Astrocyte (in vitro differentiated cells and primary cell): ENCODE measurements around the gene FUCA1. TPM values are rescaled to one million over a fixed set of nuclear protein-coding genes. Genes with fewer than 3 reads are reported as not detected.

Source experiments
- DNase-seq: peaks from one replicate; pipeline ENCODE4 v3.0.0-alpha.2; 2010; ENCODE audit warnings: low read depth
- FAIRE-seq: peaks from 2 replicates; lab custom pipeline; 2011; peaks lifted over from hg19 to GRCh38; lab: Jason Lieb, UNC
- H2AFZ ChIP-seq: 2 replicates; pipeline ENCODE4 v1.6.0; 2012; ENCODE audit warnings: low read depth, low read length, inconsistent platforms
- H3K27ac ChIP-seq: 2 replicates; pipeline ENCODE4 v1.5.1; 2011; ENCODE audit warnings: low read depth, low read length, inconsistent platforms
- H3K27me3 ChIP-seq: 2 replicates; pipeline ENCODE4 v1.6.0; 2011; ENCODE audit warnings: low read length, inconsistent platforms; ENCODE audit not compliant: insufficient read depth
- H3K36me3 ChIP-seq: 2 replicates; pipeline ENCODE4 v1.5.1; 2011; ENCODE audit warnings: low read length, inconsistent platforms; ENCODE audit not compliant: insufficient read depth
- H3K4me1 ChIP-seq: 2 replicates; pipeline ENCODE4 v1.5.1; 2011; ENCODE audit warnings: low read length, inconsistent platforms; ENCODE audit not compliant: insufficient read depth
- H3K4me2 ChIP-seq: 2 replicates; pipeline ENCODE4 v1.6.0; 2012; ENCODE audit warnings: low read length, inconsistent platforms
- H3K4me3 ChIP-seq: 2 replicates; pipeline ENCODE4 v1.5.1; 2011; ENCODE audit warnings: low read depth, mild to moderate bottlenecking, low read length, inconsistent platforms; ENCODE audit not compliant: insufficient read depth
- H3K79me2 ChIP-seq: 2 replicates; pipeline ENCODE4 v1.6.0; 2012; ENCODE audit warnings: mild to moderate bottlenecking, low read length, inconsistent platforms; ENCODE audit not compliant: insufficient read depth
- H3K9ac ChIP-seq: 2 replicates; pipeline ENCODE4 v1.6.0; 2012; ENCODE audit warnings: mild to moderate bottlenecking, low read length, inconsistent platforms
- H3K9me3 ChIP-seq: 2 replicates; pipeline ENCODE4 v1.5.1; 2012; ENCODE audit warnings: low read depth, mild to moderate bottlenecking, low read length, inconsistent platforms; ENCODE audit not compliant: insufficient read depth
- H4K20me1 ChIP-seq: 2 replicates; pipeline ENCODE4 v1.6.0; 2012; ENCODE audit warnings: low read length, inconsistent platforms; ENCODE audit not compliant: insufficient read depth
- H3K27ac Mint-ChIP-seq: one replicate; pipeline ENCODE4 v1.8.0; 2021; ENCODE audit warnings: mild to moderate bottlenecking, mixed read lengths; ENCODE audit not compliant: unreplicated experiment
- H3K27me3 Mint-ChIP-seq: one replicate; pipeline ENCODE4 v1.8.0; 2021; ENCODE audit warnings: low read depth, mixed read lengths; ENCODE audit not compliant: unreplicated experiment
- H3K36me3 Mint-ChIP-seq: one replicate; pipeline ENCODE4 v1.8.0; 2021; ENCODE audit warnings: low read depth, mixed read lengths; ENCODE audit not compliant: unreplicated experiment
- H3K4me1 Mint-ChIP-seq: one replicate; pipeline ENCODE4 v1.8.0; 2021; ENCODE audit warnings: low read depth, mixed read lengths; ENCODE audit not compliant: unreplicated experiment
- H3K4me3 Mint-ChIP-seq: one replicate; pipeline ENCODE4 v1.8.0; 2021; ENCODE audit warnings: mild to moderate bottlenecking, moderate library complexity, mixed read lengths; ENCODE audit not compliant: unreplicated experiment
- H3K9me3 Mint-ChIP-seq: one replicate; pipeline ENCODE4 v1.8.0; 2021; ENCODE audit warnings: mild to moderate bottlenecking, mixed read lengths; ENCODE audit not compliant: unreplicated experiment
- EZH2 ChIP-seq: IDR thresholded peaks from 2 replicates; pipeline ENCODE4 v1.6.1; 2012; ENCODE audit warnings: mild to moderate bottlenecking, low read length, inconsistent platforms; ENCODE audit not compliant: insufficient read depth
- total RNA-seq: library from RNA; stranded (reverse); gene quantifications from 2 replicates; pipeline ENCODE4 v1.2.1, GENCODE V29; 2021
- TF ChIP-seq, protein P1 (sequence below): IDR thresholded peaks from 2 replicates; pipeline ENCODE4 v1.5.1; 2011; ENCODE audit warnings: low read depth, mild to moderate bottlenecking, inconsistent platforms, low read length, moderate library complexity; ENCODE audit not compliant: insufficient read depth

The FUCA1 gene
- total RNA-seq, 1 donor from 2014 or later: 10.4 TPM

DNA sequence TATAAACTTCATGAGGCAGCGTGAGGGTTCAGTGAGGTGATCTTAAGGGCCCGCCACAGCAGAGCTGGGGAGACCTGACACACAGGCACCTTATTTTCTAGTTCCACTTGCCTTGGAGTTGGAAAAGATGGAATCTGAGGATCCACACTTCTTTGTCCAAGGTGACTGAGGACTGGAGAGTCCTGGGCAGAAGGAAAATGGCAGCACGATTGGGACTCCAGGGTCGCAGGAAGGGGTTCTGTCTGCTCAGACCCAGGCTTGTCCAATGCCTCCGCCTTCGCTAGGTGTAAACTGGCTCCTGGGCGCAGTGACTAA is 68.9 kb downstream of the FUCA1 start:
- Histone ChIP-seq H3K9me3 (no peaks in the 10 kb centered on the region), H3K4me1 (peaks cover 16% of the 10 kb centered on the region), H3K4me3 (peak overlapping the region; percentile 71), H3K79me2 (peaks cover 2% of the 10 kb centered on the region), H3K9ac (peak overlapping the region; percentile 87), H4K20me1 (peaks cover 3% of the 10 kb centered on the region), H3K4me2 (peak overlapping the region; percentile 96), H2AFZ (no peak overlapping the region), H3K27ac (peak overlapping the region; percentile 79), H3K36me3 (no peaks in the 10 kb centered on the region), H3K27me3 (no peaks in the 10 kb centered on the region)
- peak overlapping the region; percentile 91 for H3K4me3 Mint-ChIP-seq
- H3K9me3 Mint-ChIP-seq: no peaks in the 10 kb centered on the region
- peaks cover 6% of the 10 kb centered on the region for H3K36me3 Mint-ChIP-seq
- DNase-seq (no peak), FAIRE-seq (no peak)
- TF ChIP-seq, protein P1, sequence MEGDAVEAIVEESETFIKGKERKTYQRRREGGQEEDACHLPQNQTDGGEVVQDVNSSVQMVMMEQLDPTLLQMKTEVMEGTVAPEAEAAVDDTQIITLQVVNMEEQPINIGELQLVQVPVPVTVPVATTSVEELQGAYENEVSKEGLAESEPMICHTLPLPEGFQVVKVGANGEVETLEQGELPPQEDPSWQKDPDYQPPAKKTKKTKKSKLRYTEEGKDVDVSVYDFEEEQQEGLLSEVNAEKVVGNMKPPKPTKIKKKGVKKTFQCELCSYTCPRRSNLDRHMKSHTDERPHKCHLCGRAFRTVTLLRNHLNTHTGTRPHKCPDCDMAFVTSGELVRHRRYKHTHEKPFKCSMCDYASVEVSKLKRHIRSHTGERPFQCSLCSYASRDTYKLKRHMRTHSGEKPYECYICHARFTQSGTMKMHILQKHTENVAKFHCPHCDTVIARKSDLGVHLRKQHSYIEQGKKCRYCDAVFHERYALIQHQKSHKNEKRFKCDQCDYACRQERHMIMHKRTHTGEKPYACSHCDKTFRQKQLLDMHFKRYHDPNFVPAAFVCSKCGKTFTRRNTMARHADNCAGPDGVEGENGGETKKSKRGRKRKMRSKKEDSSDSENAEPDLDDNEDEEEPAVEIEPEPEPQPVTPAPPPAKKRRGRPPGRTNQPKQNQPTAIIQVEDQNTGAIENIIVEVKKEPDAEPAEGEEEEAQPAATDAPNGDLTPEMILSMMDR: no peak
- no peak for TF ChIP-seq EZH2
- peaks cover 5% of the 10 kb centered on the region for H3K4me1 Mint-ChIP-seq
- H3K27me3 Mint-ChIP-seq: no peaks in the 10 kb centered on the region
- no peak overlapping the region for H3K27ac Mint-ChIP-seq

DNA sequence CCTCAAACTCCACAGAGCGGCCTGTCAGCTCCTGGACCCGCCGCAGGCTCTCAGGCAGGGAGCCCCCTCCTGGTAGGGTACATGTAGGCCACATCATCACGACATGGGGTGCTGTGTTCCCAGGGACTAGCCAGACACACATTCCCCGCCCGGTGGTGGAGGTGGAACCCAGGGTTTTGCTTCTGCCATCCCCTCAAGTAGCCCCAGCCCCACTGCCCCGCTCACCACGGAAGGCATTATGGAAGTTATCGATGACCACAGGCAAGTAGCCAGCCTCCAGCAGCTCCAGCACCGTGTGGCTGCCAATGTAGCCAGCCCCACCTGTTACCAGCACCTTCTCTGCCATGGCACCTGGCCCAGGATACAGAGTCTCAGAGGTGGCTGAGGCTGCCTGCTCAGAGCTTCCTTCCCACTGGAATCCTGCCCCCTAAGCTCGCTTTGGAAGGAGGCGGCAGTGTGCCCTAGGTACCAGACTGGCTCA is 69.4 kb downstream of the FUCA1 start:
- Histone ChIP-seq H3K27me3 (no peaks in the 10 kb centered on the region), H3K4me1 (peaks cover 16% of the 10 kb centered on the region), H3K79me2 (peaks cover 2% of the 10 kb centered on the region), H3K9ac (no peak overlapping the region), H3K36me3 (no peaks in the 10 kb centered on the region), H4K20me1 (peaks cover 3% of the 10 kb centered on the region), H3K27ac (no peak overlapping the region), H3K4me3 (no peak overlapping the region), H3K9me3 (no peaks in the 10 kb centered on the region), H2AFZ (no peak overlapping the region), H3K4me2 (peak overlapping the region; percentile 96)
- Mint-ChIP-seq H3K27me3 (no peaks in the 10 kb centered on the region), H3K9me3 (no peaks in the 10 kb centered on the region), H3K27ac (no peak overlapping the region), H3K4me1 (peaks cover 5% of the 10 kb centered on the region), H3K36me3 (peaks cover 4% of the 10 kb centered on the region), H3K4me3 (peak overlapping the region; percentile 91)
- DNase-seq: no peak
- FAIRE-seq: no peak
- TF ChIP-seq EZH2: no peak
- TF ChIP-seq, protein P1: no peak
